GM06990 (cell line): Measurements from ENCODE around the gene IRGC.
A peak's percentile ranks its signal among the peaks of the same experiment; 100 is the strongest.

Experiments used
- DNase-seq: peaks from one replicate; pipeline ENCODE4 v3.0.0-alpha.2; 2011; ENCODE audit not compliant: insufficient read length; ENCODE audit errors: extremely low read depth
- H3K27me3 ChIP-seq: replicated peaks from 2 replicates; pipeline ENCODE4 v1.6.0; 2011; ENCODE audit warnings: low read length; ENCODE audit not compliant: control insufficient read depth, insufficient read depth
- H3K36me3 ChIP-seq: 2 replicates; pipeline ENCODE4 v1.5.1; 2011; ENCODE audit warnings: low read length; ENCODE audit not compliant: control insufficient read depth, insufficient read depth
- H3K4me3 ChIP-seq: replicated peaks from 2 replicates; pipeline ENCODE4 v1.5.1; 2011; ENCODE audit warnings: low read depth, mild to moderate bottlenecking, control low read depth, low read length
- CTCF ChIP-seq: IDR thresholded peaks from 2 replicates; pipeline ENCODE4 v1.5.1; 2011; ENCODE audit warnings: low read length, control low read depth, mild to moderate bottlenecking, inconsistent platforms; ENCODE audit not compliant: insufficient read depth, poor library complexity, severe bottlenecking

IRGC gene

GRCh38 chr19:43721469-43722048 is 5.7 kb downstream of the IRGC start:
- no peak for DNase-seq
- no peak for TF ChIP-seq CTCF

GRCh38 chr19:43723588-43723987 is 7.7 kb downstream of the IRGC start:
- DNase-seq = no peak
- peak; percentile 11 for TF ChIP-seq CTCF
- H3K4me3 ChIP-seq = no peak overlapping the region

More at GRCh38 chr19:43721469-43722048, 5.7 kb downstream of the IRGC start:
- no peaks in the 10 kb centered on the region for H3K27me3 ChIP-seq
- no peaks in the 10 kb centered on the region for H3K36me3 ChIP-seq
- no peak overlapping the region for H3K4me3 ChIP-seq

GRCh38 chr19:43724896-43725295 is 9.0 kb downstream of the IRGC start:
- peaks cover 15% of the 10 kb centered on the region for H3K36me3 ChIP-seq
- no peaks in the 10 kb centered on the region for H3K27me3 ChIP-seq
- no peak for DNase-seq
- TF ChIP-seq CTCF = no peak
- H3K4me3 ChIP-seq = no peak overlapping the region

More at GRCh38 chr19:43723588-43723987, 7.7 kb downstream of the IRGC start:
- Histone ChIP-seq H3K27me3 (no peaks in the 10 kb centered on the region), H3K36me3 (peaks cover 4% of the 10 kb centered on the region)

- no peak for DNase-seq
Observed at GRCh38 chr19:43725468-43725867, 9.6 kb downstream of the IRGC start.

GRCh38 chr19:43726736-43727592 is 11.1 kb downstream of the IRGC start:
- no peak for TF ChIP-seq CTCF
- Histone ChIP-seq H3K36me3 (peaks cover 24% of the 10 kb centered on the region), H3K27me3 (no peaks in the 10 kb centered on the region), H3K4me3 (no peak overlapping the region)
- no peak for DNase-seq

More at GRCh38 chr19:43725468-43725867, 9.6 kb downstream of the IRGC start:
- Histone ChIP-seq H3K36me3 (peaks cover 15% of the 10 kb centered on the region), H3K27me3 (no peaks in the 10 kb centered on the region), H3K4me3 (no peak overlapping the region)
- no peak for TF ChIP-seq CTCF
